K562 (cell line): ENCODE measurements around the gene ZNF462. TPM values are rescaled to one million over a fixed set of nuclear protein-coding genes. Genes with fewer than 3 reads are reported as not detected.

Experiments used
- ATAC-seq: fragments of 200-7000 bp; cut with Tn5 transposase; 3 replicates; pipeline ENCODE4 v1.9.1; 2020; ENCODE audit warnings: moderate library complexity
- BruUV-seq: library from RNA; stranded (reverse); fragments of 400-500 nt; replicated peaks from 2 replicates; lab custom pipeline; 2021; lab: Mats Ljungman, UMichigan
- CTCF ChIA-PET: fragments of 300-600 bp; formaldehyde crosslinking; extraction: SDS; loops from one replicate; lab custom pipeline; 2021; ENCODE audit warnings: low intra/inter-chr PET ratio; lab: Yijun Ruan, JAX
- POLR2A ChIA-PET: fragments of 300-600, 350-650 bp; sonication (Branson Sonifier 250); formaldehyde crosslinking; extraction: SDS; loops from one replicate; lab custom pipeline; 2021; ENCODE audit warnings: antibody characterized with exemption, inconsistent platforms; lab: Yijun Ruan, JAX
- DNase-seq, 4 experiments: peaks; one replicate each; pipeline versions ENCODE4 v3.0.0 to v3.0.0-alpha.2; 2011 to 2018; ENCODE audit warnings: low spot score in 3 of 4, mixed read lengths in 3 of 4; ENCODE audit errors: extremely low read depth in 1 of 4
- FAIRE-seq: peaks from 2 replicates; lab custom pipeline; 2011; peaks lifted over from hg19 to GRCh38; lab: Jason Lieb, UNC
- H2AFZ ChIP-seq: 2 replicates; pipeline ENCODE4 v1.6.0; 2011; ENCODE audit warnings: low read depth, low read length, control low read depth, inconsistent platforms
- H3K27ac ChIP-seq: fragments of 200-600 bp; 3 replicates; pipeline ENCODE4 v1.8.0; 2011; ENCODE audit warnings: low read depth, mild to moderate bottlenecking, control low read depth, inconsistent platforms, low read length, moderate library complexity, mixed read lengths; ENCODE audit errors: extremely low read depth
- H3K27me3 ChIP-seq, 2 experiments: fragments of 300-600 bp in 1 of 2; 2 replicates in 1 of 2; 3 replicates in 1 of 2; pipeline versions ENCODE4 v1.6.0 to v1.8.0; 2011; ENCODE audit warnings: inconsistent platforms in 2 of 2, low read length in 2 of 2, mild to moderate bottlenecking in 1 of 2, mixed read lengths in 1 of 2, moderate library complexity in 1 of 2; ENCODE audit not compliant: control insufficient read depth in 2 of 2, insufficient read depth in 2 of 2
- H3K36me3 ChIP-seq: fragments of 300-600 bp; 3 replicates; pipeline ENCODE4 v1.8.0; 2011; ENCODE audit warnings: mild to moderate bottlenecking, low read length, inconsistent platforms; ENCODE audit not compliant: control insufficient read depth, insufficient read depth
- H3K4me1 ChIP-seq, 2 experiments: fragments of 200-600 bp in 1 of 2; replicated peaks in 1 of 2; 2 replicates in 1 of 2; 3 replicates in 1 of 2; pipeline versions ENCODE4 v1.5.1 to v1.8.0; 2011; ENCODE audit warnings: inconsistent platforms in 2 of 2, low read length in 2 of 2, mild to moderate bottlenecking in 1 of 2, mixed read lengths in 1 of 2, moderate library complexity in 1 of 2; ENCODE audit not compliant: control insufficient read depth in 2 of 2, insufficient read depth in 2 of 2
- H3K4me2 ChIP-seq: 2 replicates; pipeline ENCODE4 v1.6.1; 2011; ENCODE audit warnings: low read length, control low read depth, inconsistent platforms, mixed read lengths; ENCODE audit not compliant: insufficient read depth
- H3K4me3 ChIP-seq: fragments of 200-600 bp; sonication (generic), shearing (Covaris generic); 2 replicates; pipeline ENCODE4 v1.5.1; 2016; ENCODE audit warnings: control low read depth, inconsistent platforms
- H3K79me2 ChIP-seq: fragments of 200-600 bp; 3 replicates; pipeline ENCODE4 v1.8.0; 2011; ENCODE audit warnings: low read length, inconsistent platforms; ENCODE audit not compliant: control insufficient read depth, insufficient read depth
- H3K9ac ChIP-seq, 2 experiments: 2 replicates each; pipeline versions ENCODE4 v1.6.0 to v1.6.1; 2011; ENCODE audit warnings: low read depth in 2 of 2, low read length in 2 of 2, control low read depth in 1 of 2, inconsistent platforms in 1 of 2, mild to moderate bottlenecking in 1 of 2, mixed read lengths in 1 of 2; ENCODE audit not compliant: insufficient read depth in 1 of 2
- H3K9me1 ChIP-seq: one replicate; pipeline ENCODE4 v1.6.0; 2011; ENCODE audit warnings: inconsistent platforms, mild to moderate bottlenecking, low read length, moderate library complexity; ENCODE audit not compliant: control insufficient read depth, insufficient read depth
- H3K9me3 ChIP-seq: replicated peaks from 2 replicates; pipeline ENCODE4 v1.5.1; 2011; ENCODE audit warnings: low read depth, low read length, inconsistent platforms; ENCODE audit not compliant: control insufficient read depth, insufficient read depth
- H4K20me1 ChIP-seq: replicated peaks from 2 replicates; pipeline ENCODE4 v1.6.1; 2011; ENCODE audit warnings: low read length, inconsistent platforms, mixed read lengths; ENCODE audit not compliant: control insufficient read depth, insufficient read depth
- CHD2 ChIP-seq: IDR thresholded peaks from 2 replicates; pipeline ENCODE4 v1.6.1; 2011; ENCODE audit warnings: low read depth, low read length
- DPF2 ChIP-seq: fragments of 450-650 bp; IDR thresholded peaks from 2 replicates; pipeline ENCODE4 v1.6.1; 2016
- MCM2 ChIP-seq: fragments of 450-650 bp; IDR thresholded peaks from 2 replicates; pipeline ENCODE4 v1.6.1; 2017; ENCODE audit warnings: low read depth, mild to moderate bottlenecking
- MLX ChIP-seq, 2 experiments: fragments of 450-650 bp in 1 of 2; sonication (generic) in 1 of 2; formaldehyde crosslinking; conservative IDR thresholded peaks; 2 replicates each; pipeline versions ENCODE4 v1.4.0 to v1.8.1; 2020 to 2022; ENCODE audit warnings: mild to moderate bottlenecking in 1 of 2, missing genetic modification reagents in 1 of 2
- MYC ChIP-seq, 2 experiments: fragments of 250-450 bp in 1 of 2; sonication (Bioruptor Pico) in 1 of 2; IDR thresholded peaks; 2 replicates each; pipeline versions ENCODE4 v1.5.1 to v1.6.1; 2012 to 2021; ENCODE audit warnings: low read depth in 2 of 2, borderline replicate concordance in 1 of 2, improper control_type of control experiment in 1 of 2, low read length in 1 of 2, mild to moderate bottlenecking in 1 of 2, moderate library complexity in 1 of 2
- RCOR1 ChIP-seq, 2 experiments: IDR thresholded peaks; 2 replicates each; pipeline ENCODE4 v1.6.1; 2012; ENCODE audit warnings: low read depth in 2 of 2, low read length in 2 of 2, borderline replicate concordance in 1 of 2, improper control_type of control experiment in 1 of 2
- SRSF7 ChIP-seq: fragments of 200-400 bp; formaldehyde crosslinking; optimal IDR thresholded peaks from 2 replicates; pipeline ENCODE3; 2017; ENCODE audit warnings: mild to moderate bottlenecking, low read depth, low read length
- ZBTB17 ChIP-seq: fragments of 450-650 bp; formaldehyde crosslinking; IDR thresholded peaks from 2 replicates; pipeline ENCODE4 v1.4.0; 2020; ENCODE audit warnings: mild to moderate bottlenecking
- ZKSCAN3 ChIP-seq: fragments of 250-450 bp; sonication (Bioruptor Pico); IDR thresholded peaks from 2 replicates; pipeline ENCODE4 v1.4.0; 2020
- ZNF174 ChIP-seq: fragments of 250-450 bp; sonication (Bioruptor Pico); IDR thresholded peaks from 2 replicates; pipeline ENCODE4 v1.4.0; 2020; ENCODE audit warnings: mild to moderate bottlenecking
- ZNF668 ChIP-seq: fragments of 250-450 bp; sonication (Bioruptor Pico); IDR thresholded peaks from 2 replicates; pipeline ENCODE4 v1.8.0; 2022; ENCODE audit warnings: mild to moderate bottlenecking, inconsistent platforms
- ZNF76 ChIP-seq: fragments of 250-450 bp; sonication (Bioruptor Pico); IDR thresholded peaks from 2 replicates; pipeline ENCODE4 v1.4.0; 2020; ENCODE audit warnings: mild to moderate bottlenecking, moderate library complexity, borderline replicate concordance
- WGBS: fragments of 100-300 bp; shearing (Covaris generic); methylation state at CpG from one replicate; pipeline ENCODE4 v1.1.6; 2016; ENCODE audit warnings: low coverage, mixed read lengths; ENCODE audit not compliant: insufficient coverage; ENCODE audit errors: missing lambda C conversion rate; 5-methylcytosine and 5-hydroxymethylcytosine counted together
- in situ Hi-C: fragments of 300-500 bp; cut with MboI; formaldehyde crosslinking; loops from 4 replicates; pipeline ENCODE4 v1.15.0; 2018; ENCODE audit warnings: inconsistent platforms, mixed read lengths
- intact Hi-C: fragments of 100-400 bp; cut with micrococcal nuclease; formaldehyde crosslinking; loops from 2 replicates; pipeline ENCODE4 v1.14.2; 2022
- polyA plus RNA-seq, 8 experiments: library from polyadenylated mRNA; depleted of rRNA in 4 of 8; stranded (reverse) in 5 of 8; unstranded in 3 of 8; fragments of >200 nt; fragmentation: Nextera tagmentation in 2 of 8; fragmentation: Illumina TruSeq in 1 of 8; extraction: Ambion mirVana in 2 of 8; extraction: Trizol in 1 of 8; gene quantifications; 2 replicates each; pipeline versions ENCODE4 v1.2.1 to v1.2.3, GENCODE V29; 2011 to 2014; ENCODE audit warnings: inconsistent platforms in 1 of 8, missing spikeins in 1 of 8
- total RNA-seq, 7 experiments: library from RNA; depleted of rRNA in 6 of 7; stranded (reverse); fragments of >200 nt in 6 of 7; fragmentation: Illumina TruSeq in 2 of 7; extraction: Trizol in 2 of 7; gene quantifications; 2 replicates each; pipeline versions ENCODE4 v1.2.1 to v1.2.3, GENCODE V29; 2011 to 2021; ENCODE audit warnings: low replicate concordance in 1 of 7

ZNF462 gene
- total and polyA plus RNA-seq, 9 of the 15 experiments (the other 6 are each of a cell fraction or from before 2014, with no cell fraction given) = 0.20 TPM; not detected in 8

- ChIA-PET CTCF (no interaction called here), POLR2A (no interaction called here)
- no TSS peak for BruUV-seq
- no peak for ATAC-seq
- 0% methylated on average over 2 of the region's 2 CpGs for WGBS
- no peaks in the 10 kb centered on the region for H3K9me3 ChIP-seq
- intact Hi-C loops (no loop called here), in situ Hi-C loops (no loop called here)
- no peaks in the 10 kb centered on the region for H3K36me3 ChIP-seq
- no peaks in the 10 kb centered on the region for H3K9me1 ChIP-seq
- no peak overlapping the region for H2AFZ ChIP-seq
- H4K20me1 ChIP-seq = no peaks in the 10 kb centered on the region
- DNase-seq = no peak
- no peak for FAIRE-seq
- no peak overlapping the region for H3K4me2 ChIP-seq
- H3K27me3 ChIP-seq = no peaks in the 10 kb centered on the region
- TF ChIP-seq ZKSCAN3 (CRISPR knock-in tag) = no peak
- H3K4me1 ChIP-seq = no peaks in the 10 kb centered on the region
- H3K4me3 ChIP-seq = no peak overlapping the region
- no peaks in the 10 kb centered on the region for H3K79me2 ChIP-seq
- no peak overlapping the region for H3K9ac ChIP-seq
- H3K27ac ChIP-seq = no peak overlapping the region
These were observed 33.1 kb upstream of the ZNF462 start for GRCh38 chr9:106829666-106830408.

- Histone ChIP-seq H3K27me3 (no peaks in the 10 kb centered on the region), H3K4me2 (no peak overlapping the region), H3K79me2 (no peaks in the 10 kb centered on the region), H3K27ac (no peak overlapping the region), H3K9me1 (no peaks in the 10 kb centered on the region), H3K9ac (no peak overlapping the region), H3K9me3 (no peaks in the 10 kb centered on the region), H4K20me1 (no peaks in the 10 kb centered on the region), H3K4me1 (no peaks in the 10 kb centered on the region), H3K4me3 (no peak overlapping the region), H3K36me3 (no peaks in the 10 kb centered on the region), H2AFZ (no peak overlapping the region)
- no TSS peak for BruUV-seq
- no peak for ATAC-seq
- in situ Hi-C loops (no loop called here), intact Hi-C loops (no loop called here)
- POLR2A ChIA-PET = no interaction called here
- FAIRE-seq = no peak
- no peak for DNase-seq
- CTCF ChIA-PET = no interaction called here
- WGBS = 0% methylated on average over 4 of the region's 4 CpGs
- TF ChIP-seq CHD2 (no peak), SRSF7 (no peak), MLX (CRISPR knock-in tag; conservative IDR thresholded peaks at IDR 0.05) (no peak), DPF2 (no peak), MYC (IDR thresholded peaks at IDR 0.05; ENCODE audit: low read depth, low read length) (no peak), MYC (CRISPR knock-in tag; IDR thresholded peaks at IDR 0.05; ENCODE audit: borderline replicate concordance, low read depth) (no peak), ZNF174 (no peak), ZNF76 (CRISPR knock-in tag) (no peak), MCM2 (no peak), RCOR1 (IDR thresholded peaks at IDR 0.05; ENCODE audit: borderline replicate concordance in 1 of 2, low read depth in 2 of 2, low read length in 2 of 2) (no peak), ZBTB17 (CRISPR knock-in tag) (no peak), ZNF668 (CRISPR knock-in tag) (no peak)
These were observed 32.3 kb upstream of the ZNF462 start for GRCh38 chr9:106830527-106831150.
